Right lobe of liver (tissue), 4 donors: Measurements from ENCODE around the gene KAT6B.

Experiments used
- CTCF ChIP-seq, 4 donors: fragments of 200-600 bp in 3 of 4; fragments of 450-650 bp in 1 of 4; IDR thresholded peaks; one replicate each; pipeline versions ENCODE4 v1.5.1 to v1.8.0; 2016 to 2022; ENCODE audit warnings: antibody characterized with exemption in 4 of 4, mild to moderate bottlenecking in 2 of 4
- POLR2A ChIP-seq: fragments of 450-650 bp; IDR thresholded peaks from one replicate; pipeline ENCODE4 v1.6.1; 2017; ENCODE audit warnings: antibody characterized with exemption, mild to moderate bottlenecking
- donor health status: DM: no; HTN: no; CAD: no.
- donor health status: DM: no; HTN: no; CAD: no.
- donor health status: DM: no; HTN: yes; CAD: no.

DNA sequence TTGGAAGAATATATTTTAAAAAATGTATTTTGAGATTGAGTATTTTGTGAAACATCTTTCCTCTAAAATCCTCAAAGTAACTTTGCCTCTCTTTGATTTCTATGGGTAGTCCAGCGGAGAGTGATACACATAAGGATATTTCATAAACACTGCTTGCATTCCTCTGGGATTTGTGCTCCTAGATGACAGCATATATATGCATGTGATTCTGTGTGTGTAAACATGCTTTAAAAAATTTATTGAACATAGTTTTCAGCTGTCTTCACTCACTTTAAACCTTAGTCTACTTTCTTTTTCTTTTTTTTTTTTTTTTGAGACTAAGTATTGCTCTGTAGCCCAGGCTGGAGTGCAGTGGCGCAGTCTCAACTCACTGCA, 84.6 kb downstream of the KAT6B start:
- TF ChIP-seq CTCF (IDR thresholded peaks at IDR 0.05) = no peak
- TF ChIP-seq POLR2A = no peak
